ENCODE measurements around the gene ZNF212.
A peak's percentile ranks its signal among the peaks of the same experiment; 100 is the strongest.

- peak in 5 of 6 experiments; percentile 16 to 68 (median 58) for TF ChIP-seq CTCF (IDR thresholded peaks at IDR 0.05)
- peak; percentile 36 to 59 for TF ChIP-seq POLR2A (IDR thresholded peaks at IDR 0.05)
Measured at GRCh38 chr7:149195180-149196150, 44.0 kb upstream of the ZNF212 start, which contains the start of gene ZNF282.
